ENCODE results near the gene PRKN. TPM values are rescaled to one million over a fixed set of nuclear protein-coding genes. Genes with fewer than 3 reads are reported as not detected.

The PRKN gene
- total and polyA plus RNA-seq, 9 donors = 3.0 to 15.0 (median 9.2) TPM

DNA sequence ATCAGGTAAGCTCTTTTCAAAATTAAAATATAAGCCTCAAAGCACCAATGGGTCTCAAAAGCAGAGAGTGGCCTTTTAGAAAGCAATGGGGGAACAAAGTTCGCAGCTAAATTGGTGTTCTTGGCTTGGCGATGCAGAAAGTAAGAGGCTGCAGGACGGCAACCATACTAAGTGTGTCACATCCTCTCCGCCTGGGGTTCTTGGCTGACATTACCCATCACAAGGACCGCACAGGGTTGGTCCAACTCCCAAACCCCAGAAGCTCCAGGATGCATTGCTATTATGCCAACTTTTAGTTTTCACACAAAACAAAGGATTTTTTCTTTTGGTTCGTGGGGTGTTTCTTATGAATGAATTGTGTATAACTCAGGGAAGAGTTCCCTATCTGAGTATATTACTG is 124.8 kb downstream of the PRKN start:
- H3K4me1 ChIP-seq (ENCODE audit: insufficient read depth) = no peaks in the 10 kb centered on the region
- H3K9me3 ChIP-seq = no peaks in the 10 kb centered on the region
- intact Hi-C loops (cut with DNase I) = no loop called here
- H3K4me3 ChIP-seq = no peak overlapping the region
- 93 to 96% (median 95%) methylated on average over 6 of the region's 6 CpGs for WGBS, 3 donors
- no peak for DNase-seq
- no peak for TF ChIP-seq EP300 (IDR thresholded peaks at IDR 0.05)
- H3K36me3 ChIP-seq = no peaks in the 10 kb centered on the region
- H3K27ac ChIP-seq = no peak overlapping the region
- no peaks in the 10 kb centered on the region for H3K27me3 ChIP-seq

DNA sequence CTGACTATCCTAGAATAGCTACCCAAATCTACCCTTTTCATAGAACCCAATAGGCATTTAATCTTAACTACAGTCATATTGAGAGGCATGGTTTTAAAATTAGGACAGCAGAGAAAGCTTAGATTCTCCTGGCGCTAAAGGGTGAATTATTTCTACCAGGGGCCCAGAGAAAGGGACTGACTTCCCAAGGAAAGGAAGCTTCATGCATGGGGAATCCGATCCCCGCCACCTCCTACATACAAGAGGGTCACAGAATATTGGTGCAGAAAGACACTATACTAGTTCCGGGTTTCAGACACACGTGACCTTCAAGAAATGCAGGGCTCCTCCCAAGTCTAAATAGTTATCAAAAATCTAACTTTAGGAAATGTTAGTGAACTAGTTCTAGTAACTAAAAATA is 130.9 kb downstream of the PRKN start:
- DNase-seq = no peak
- WGBS, 3 donors = 88 to 92% (median 90%) methylated on average over 5 of the region's 5 CpGs
- TF ChIP-seq POLR2A (IDR thresholded peaks at IDR 0.05) (no peak), EP300 (IDR thresholded peaks at IDR 0.05) (no peak)
- TF ChIP-seq, protein P1, sequence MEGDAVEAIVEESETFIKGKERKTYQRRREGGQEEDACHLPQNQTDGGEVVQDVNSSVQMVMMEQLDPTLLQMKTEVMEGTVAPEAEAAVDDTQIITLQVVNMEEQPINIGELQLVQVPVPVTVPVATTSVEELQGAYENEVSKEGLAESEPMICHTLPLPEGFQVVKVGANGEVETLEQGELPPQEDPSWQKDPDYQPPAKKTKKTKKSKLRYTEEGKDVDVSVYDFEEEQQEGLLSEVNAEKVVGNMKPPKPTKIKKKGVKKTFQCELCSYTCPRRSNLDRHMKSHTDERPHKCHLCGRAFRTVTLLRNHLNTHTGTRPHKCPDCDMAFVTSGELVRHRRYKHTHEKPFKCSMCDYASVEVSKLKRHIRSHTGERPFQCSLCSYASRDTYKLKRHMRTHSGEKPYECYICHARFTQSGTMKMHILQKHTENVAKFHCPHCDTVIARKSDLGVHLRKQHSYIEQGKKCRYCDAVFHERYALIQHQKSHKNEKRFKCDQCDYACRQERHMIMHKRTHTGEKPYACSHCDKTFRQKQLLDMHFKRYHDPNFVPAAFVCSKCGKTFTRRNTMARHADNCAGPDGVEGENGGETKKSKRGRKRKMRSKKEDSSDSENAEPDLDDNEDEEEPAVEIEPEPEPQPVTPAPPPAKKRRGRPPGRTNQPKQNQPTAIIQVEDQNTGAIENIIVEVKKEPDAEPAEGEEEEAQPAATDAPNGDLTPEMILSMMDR (IDR thresholded peaks at IDR 0.05) = no peak
- no peak overlapping the region for H3K4me3 ChIP-seq
- no peaks in the 10 kb centered on the region for H3K4me1 ChIP-seq (ENCODE audit: insufficient read depth)
- intact Hi-C loops (cut with DNase I) = no loop called here
- H3K9me3 ChIP-seq = no peaks in the 10 kb centered on the region
- H3K36me3 ChIP-seq = no peaks in the 10 kb centered on the region
- no peaks in the 10 kb centered on the region for H3K27me3 ChIP-seq
- no peak overlapping the region for H3K27ac ChIP-seq

DNA sequence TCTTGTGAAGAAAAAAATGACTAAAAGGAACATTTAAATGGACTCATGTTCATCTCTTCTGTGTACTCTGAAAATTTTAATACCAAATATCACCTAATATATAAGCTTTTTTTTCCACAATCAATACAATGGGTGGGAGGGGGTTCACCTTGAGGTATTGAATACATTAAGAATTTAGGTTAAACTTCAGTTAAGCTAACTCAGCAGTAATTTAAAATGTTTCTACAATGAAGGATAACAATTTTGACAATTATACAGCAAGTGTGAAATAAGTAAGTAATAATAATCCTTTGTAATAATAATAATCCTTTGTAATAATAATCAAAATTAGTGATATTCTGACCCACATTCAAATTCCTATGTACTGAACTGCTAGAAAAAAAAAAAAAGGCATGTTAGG is 136.0 kb downstream of the PRKN start:
- TF ChIP-seq POLR2A (IDR thresholded peaks at IDR 0.05) (no peak), EP300 (IDR thresholded peaks at IDR 0.05) (no peak)
- TF ChIP-seq, protein P1 (IDR thresholded peaks at IDR 0.05) = no peak
- no peaks in the 10 kb centered on the region for H3K36me3 ChIP-seq
- no peak for DNase-seq
- H3K4me1 ChIP-seq (ENCODE audit: insufficient read depth) = peaks cover 1% of the 10 kb centered on the region
- H3K27me3 ChIP-seq = no peaks in the 10 kb centered on the region
- H3K27ac ChIP-seq = no peak overlapping the region
- intact Hi-C loops (cut with DNase I) = no loop called here
- H3K4me3 ChIP-seq = no peak overlapping the region
- H3K9me3 ChIP-seq = no peaks in the 10 kb centered on the region

DNA sequence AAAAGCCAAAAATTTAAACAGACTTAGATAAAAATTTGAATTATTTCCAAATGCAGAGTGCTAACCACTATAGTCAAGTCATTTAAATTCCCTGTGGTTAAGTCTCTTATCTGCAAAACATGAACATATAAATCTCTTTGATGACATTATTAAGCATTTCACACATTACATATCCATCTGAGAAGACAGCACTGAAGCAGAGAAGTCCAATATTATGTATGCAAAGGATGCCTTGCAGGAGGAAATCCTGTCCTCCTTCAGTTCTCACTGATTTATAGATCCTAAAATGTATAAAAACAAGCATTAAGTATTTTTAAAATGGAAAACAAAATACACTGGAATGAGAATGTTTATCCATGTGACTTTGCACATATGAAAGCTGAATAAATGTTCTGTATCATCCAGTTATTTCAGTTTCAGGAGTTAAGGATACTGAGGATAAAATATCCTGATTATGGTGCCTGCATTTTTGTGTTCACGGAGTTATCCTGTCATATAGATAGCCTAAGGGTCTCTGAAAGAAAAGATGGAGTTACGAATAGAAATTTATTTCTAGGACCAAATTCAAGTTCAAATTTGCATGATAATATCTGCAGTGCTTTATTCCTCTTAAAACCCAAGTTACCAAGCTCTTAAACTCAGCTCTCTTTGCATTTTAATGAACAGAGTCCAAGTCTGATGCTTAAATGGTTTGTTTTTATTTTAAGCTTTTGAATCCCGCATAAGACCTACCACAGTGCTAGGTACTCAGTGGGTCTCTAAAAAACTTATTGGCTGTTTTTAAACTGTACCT is 145.4 kb downstream of the PRKN start:
- WGBS, 3 donors = 67 to 76% (median 71%) methylated on average over 3 of the region's 3 CpGs
- H3K36me3 ChIP-seq = no peaks in the 10 kb centered on the region
- peaks cover 1% of the 10 kb centered on the region for H3K4me1 ChIP-seq (ENCODE audit: insufficient read depth)
- H3K4me3 ChIP-seq = no peak overlapping the region
- TF ChIP-seq POLR2A (IDR thresholded peaks at IDR 0.05) = no peak
- intact Hi-C loops (cut with DNase I) = no loop called here
- H3K27ac ChIP-seq = no peak overlapping the region
- H3K27me3 ChIP-seq = no peaks in the 10 kb centered on the region
- H3K9me3 ChIP-seq = no peaks in the 10 kb centered on the region
- DNase-seq = no peak

DNA sequence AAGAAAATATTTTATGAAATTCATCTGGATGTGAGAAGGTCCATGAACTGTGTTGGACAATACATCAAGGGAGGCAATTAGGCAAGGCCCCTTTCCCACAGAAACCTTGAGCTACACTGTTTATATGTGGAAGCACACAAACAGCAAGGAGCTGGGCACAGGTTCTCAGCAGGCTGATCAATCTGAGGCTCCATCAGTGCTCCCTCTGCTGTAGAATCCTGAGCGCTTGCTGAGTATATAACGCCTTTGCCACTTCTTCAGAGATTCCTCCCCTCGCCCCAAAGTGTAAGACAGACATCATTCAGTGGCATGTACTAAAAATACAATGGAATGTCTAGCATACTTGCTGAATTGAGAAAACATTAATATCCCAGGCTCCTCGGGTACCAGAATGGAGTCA is 146.9 kb downstream of the PRKN start:
- DNase-seq = no peak
- no peaks in the 10 kb centered on the region for H3K27me3 ChIP-seq
- H3K4me1 ChIP-seq (ENCODE audit: insufficient read depth) = no peaks in the 10 kb centered on the region
- TF ChIP-seq POLR2A (IDR thresholded peaks at IDR 0.05) = no peak
- TF ChIP-seq EP300 (IDR thresholded peaks at IDR 0.05) = no peak
- TF ChIP-seq, protein P1 (IDR thresholded peaks at IDR 0.05) = no peak
- H3K36me3 ChIP-seq = no peaks in the 10 kb centered on the region
- WGBS, 3 donors = 89 to 91% (median 90%) methylated on average over 4 of the region's 4 CpGs
- H3K9me3 ChIP-seq = no peaks in the 10 kb centered on the region
- intact Hi-C loops (cut with DNase I) = no loop called here
- no peak overlapping the region for H3K27ac ChIP-seq
- H3K4me3 ChIP-seq = no peak overlapping the region
